Astrocyte of the spinal cord (primary cell): ENCODE results near the gene CDSN.

Experiments used
- DNase-seq: peaks from one replicate; pipeline ENCODE4 v3.0.0; 2011; ENCODE audit warnings: low read depth, low spot score
- H3K4me3 ChIP-seq: 2 replicates; pipeline ENCODE4 v1.5.1; 2011; ENCODE audit warnings: low read depth, mild to moderate bottlenecking, low read length, moderate library complexity
- in situ Hi-C: cut with HindIII; loops from 2 replicates; pipeline ENCODE4 v1.10.0; 2017; ENCODE audit warnings: low sequenced_read_pairs
- TF ChIP-seq, protein P1 (sequence below): IDR thresholded peaks from 2 replicates; pipeline ENCODE4 v1.5.1; 2012; ENCODE audit warnings: low read depth, mild to moderate bottlenecking, low read length, inconsistent platforms

CDSN gene

DNA sequence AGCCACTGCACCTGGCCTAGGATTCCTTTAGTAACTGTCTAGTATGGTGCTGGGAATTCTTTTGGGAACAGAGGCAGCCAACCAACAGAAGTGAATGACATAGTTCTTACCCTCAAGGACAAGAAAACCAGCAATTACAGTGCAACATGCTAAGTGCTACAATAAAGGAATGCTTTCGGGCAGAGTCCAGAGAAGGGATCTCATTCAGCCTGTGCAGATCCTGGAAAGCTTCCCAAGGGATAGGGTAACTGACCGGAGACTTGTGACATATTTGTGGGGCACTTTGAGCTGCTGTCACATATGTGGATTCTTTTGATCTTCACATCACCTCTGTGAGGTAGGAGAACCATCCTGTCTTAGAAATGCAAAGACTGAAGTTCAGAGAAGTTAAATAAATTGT is 54.7 kb downstream of the CDSN start:
- TF ChIP-seq, protein P1, sequence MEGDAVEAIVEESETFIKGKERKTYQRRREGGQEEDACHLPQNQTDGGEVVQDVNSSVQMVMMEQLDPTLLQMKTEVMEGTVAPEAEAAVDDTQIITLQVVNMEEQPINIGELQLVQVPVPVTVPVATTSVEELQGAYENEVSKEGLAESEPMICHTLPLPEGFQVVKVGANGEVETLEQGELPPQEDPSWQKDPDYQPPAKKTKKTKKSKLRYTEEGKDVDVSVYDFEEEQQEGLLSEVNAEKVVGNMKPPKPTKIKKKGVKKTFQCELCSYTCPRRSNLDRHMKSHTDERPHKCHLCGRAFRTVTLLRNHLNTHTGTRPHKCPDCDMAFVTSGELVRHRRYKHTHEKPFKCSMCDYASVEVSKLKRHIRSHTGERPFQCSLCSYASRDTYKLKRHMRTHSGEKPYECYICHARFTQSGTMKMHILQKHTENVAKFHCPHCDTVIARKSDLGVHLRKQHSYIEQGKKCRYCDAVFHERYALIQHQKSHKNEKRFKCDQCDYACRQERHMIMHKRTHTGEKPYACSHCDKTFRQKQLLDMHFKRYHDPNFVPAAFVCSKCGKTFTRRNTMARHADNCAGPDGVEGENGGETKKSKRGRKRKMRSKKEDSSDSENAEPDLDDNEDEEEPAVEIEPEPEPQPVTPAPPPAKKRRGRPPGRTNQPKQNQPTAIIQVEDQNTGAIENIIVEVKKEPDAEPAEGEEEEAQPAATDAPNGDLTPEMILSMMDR: no peak
- no peak for DNase-seq
- in situ Hi-C loops: no loop called here
- H3K4me3 ChIP-seq: no peak overlapping the region
